Dedifferentiated amniotic fluid mesenchymal stem cell (primary cell): ENCODE results near the gene TNRC6B.
"Not testable (repeated sequence)": the region's sequence is repeated elsewhere in the genome, so short reads cannot be mapped to it uniquely, and the experiment has no call there.

Source experiments
- DNase-seq: peaks from one replicate; pipeline ENCODE4 v3.0.0-alpha.2; 2016; ENCODE audit errors: extremely low spot score

TNRC6B gene

GRCh38 chr22:40177738-40178416 lies at the start of gene TNRC6B:
TSS of gene TNRC6B (plus strand) at chr22:40177925. CDS start at chr22:40178136, 211 bp downstream.
- peak; percentile 98 for DNase-seq

- DNase-seq, result no peak
Observed at GRCh38 chr22:40128989-40129388, 48.7 kb upstream of the TNRC6B start.

- no peak for DNase-seq
Observed at GRCh38 chr22:40137132-40137531, 40.6 kb upstream of the TNRC6B start.

GRCh38 chr22:40138866-40139265 lies 38.9 kb upstream of the TNRC6B start:
- no peak for DNase-seq

- DNase-seq, result no peak
Observed at GRCh38 chr22:40147388-40148176, 30.1 kb upstream of the TNRC6B start.

GRCh38 chr22:40153192-40153591 lies 24.5 kb upstream of the TNRC6B start:
- no peak for DNase-seq

- no peak for DNase-seq
Observed at GRCh38 chr22:40153705-40154104, 24.0 kb upstream of the TNRC6B start.

GRCh38 chr22:40156001-40156516 lies 21.7 kb upstream of the TNRC6B start:
- DNase-seq, result peak; percentile 38

GRCh38 chr22:40156682-40157081 lies 21.0 kb upstream of the TNRC6B start:
- DNase-seq, result not testable (repeated sequence)

GRCh38 chr22:40157330-40157945 lies 20.3 kb upstream of the TNRC6B start:
- no peak for DNase-seq

- DNase-seq, result no peak
Observed at GRCh38 chr22:40161194-40161593, 16.5 kb upstream of the TNRC6B start.

- not testable (repeated sequence) for DNase-seq
Observed at GRCh38 chr22:40165537-40165936, 12.2 kb upstream of the TNRC6B start.

- no peak for DNase-seq
Observed at GRCh38 chr22:40175611-40176244, 2.0 kb upstream of the TNRC6B start.

GRCh38 chr22:40176921-40177737 lies 596 bp upstream of the TNRC6B start:
- DNase-seq, result no peak

- peak; percentile 47 for DNase-seq
Observed at GRCh38 chr22:40178417-40179409, 988 bp downstream of the TNRC6B start.

- no peak for DNase-seq
Observed at GRCh38 chr22:40179526-40179925, 1.8 kb downstream of the TNRC6B start.

- DNase-seq, result no peak
Observed at GRCh38 chr22:40180403-40180802, 2.7 kb downstream of the TNRC6B start.

- no peak for DNase-seq
Observed at GRCh38 chr22:40181323-40181722, 3.6 kb downstream of the TNRC6B start.

GRCh38 chr22:40182231-40182835 lies 4.6 kb downstream of the TNRC6B start:
- no peak for DNase-seq
